NCI-H1436 (cell line): ENCODE data around the gene BBS12.

ENCODE experiments used
- DNase-seq: peaks from one replicate; lab custom pipeline; 2025; lab: John Stamatoyannopoulos, UW

BBS12 gene

GRCh38 chr4:122732329-122733026 is at the start of gene BBS12:
Gene BBS12 (plus strand): TSS chr4:122732704. CDS start chr4:122741893, 9,189 bp downstream.
- peak; percentile 99 for DNase-seq

GRCh38 chr4:122686691-122687090 is 45.8 kb upstream of the BBS12 start:
- DNase-seq, result no peak

GRCh38 chr4:122687531-122688061 is 44.9 kb upstream of the BBS12 start:
- DNase-seq, result no peak

DNA sequence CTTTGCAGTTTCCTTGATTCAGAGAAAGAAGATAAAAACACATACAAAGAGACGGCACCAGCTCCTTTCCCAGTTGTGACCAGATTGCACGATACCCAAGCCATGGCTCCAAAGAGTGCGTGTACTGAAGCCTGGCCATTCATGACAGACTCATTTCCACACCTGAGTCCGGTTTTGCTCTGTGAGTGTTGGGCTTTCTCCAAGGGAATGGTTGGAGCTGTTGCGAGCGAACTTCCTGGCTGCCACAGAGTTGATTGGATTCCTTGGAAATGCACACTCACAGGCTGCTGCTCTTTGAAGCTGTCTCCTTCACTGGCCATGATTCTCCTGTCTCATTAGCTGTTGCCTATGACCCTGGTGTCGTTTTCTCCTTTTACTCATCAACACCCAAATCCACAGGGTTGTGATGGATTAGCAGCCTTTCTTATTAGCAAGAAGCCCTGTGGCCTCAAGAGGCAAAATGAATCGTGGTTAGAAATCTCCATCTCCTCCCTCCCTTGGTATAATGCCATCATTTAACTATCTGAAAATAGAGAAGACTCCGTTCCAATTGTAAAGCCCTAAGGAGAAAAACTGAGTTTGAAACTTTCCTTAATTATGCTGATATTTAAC is 43.9 kb upstream of the BBS12 start:
- DNase-seq, result no peak

GRCh38 chr4:122689972-122690371 is 42.5 kb upstream of the BBS12 start:
- DNase-seq, result no peak

DNA sequence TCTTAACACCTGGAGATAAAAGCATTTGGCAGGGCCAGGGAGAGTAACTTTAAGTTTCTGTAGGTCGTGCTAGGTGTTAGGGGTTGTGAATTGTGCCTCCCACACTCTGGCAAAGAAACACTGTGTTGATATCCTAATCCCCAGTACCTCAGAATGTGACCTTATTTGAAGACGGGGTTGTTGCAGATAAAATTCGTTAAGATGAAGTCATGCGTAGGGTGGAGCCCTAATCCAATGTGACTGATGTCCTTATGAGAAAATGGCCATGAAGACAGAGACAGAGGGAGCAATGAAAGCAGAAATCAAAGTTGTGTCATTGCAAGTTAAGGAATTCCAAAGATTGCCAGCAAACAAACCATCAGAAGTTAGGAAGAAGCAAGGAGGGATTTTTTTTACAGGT is 40.5 kb upstream of the BBS12 start:
- DNase-seq, result no peak

GRCh38 chr4:122692641-122693520 is 39.6 kb upstream of the BBS12 start:
- no peak for DNase-seq

DNA sequence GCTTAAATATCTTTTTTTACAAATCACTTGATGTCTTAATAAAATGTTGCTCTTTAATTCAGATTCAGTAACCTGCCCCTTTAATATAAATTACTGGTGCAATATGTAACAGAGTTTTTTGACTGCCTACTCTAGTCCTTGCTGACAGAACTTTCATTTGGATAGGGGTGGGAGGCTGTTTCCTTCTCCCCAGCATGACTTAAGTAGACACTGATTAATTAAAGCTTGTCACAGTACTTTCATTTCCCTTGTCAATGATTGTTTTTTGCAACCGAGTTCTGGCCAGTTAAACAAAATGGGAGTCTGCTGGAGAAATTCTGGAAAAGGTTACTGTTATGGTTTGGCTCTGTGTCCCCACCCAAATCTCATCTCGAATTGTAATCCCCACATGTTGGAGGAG is 37.3 kb upstream of the BBS12 start:
- no peak for DNase-seq

- no peak for DNase-seq
Observed at GRCh38 chr4:122700178-122700725, 32.3 kb upstream of the BBS12 start.

- DNase-seq, result no peak
Observed at GRCh38 chr4:122701061-122701460, 31.4 kb upstream of the BBS12 start.

GRCh38 chr4:122701965-122702364 is 30.5 kb upstream of the BBS12 start:
- DNase-seq, result no peak

DNA sequence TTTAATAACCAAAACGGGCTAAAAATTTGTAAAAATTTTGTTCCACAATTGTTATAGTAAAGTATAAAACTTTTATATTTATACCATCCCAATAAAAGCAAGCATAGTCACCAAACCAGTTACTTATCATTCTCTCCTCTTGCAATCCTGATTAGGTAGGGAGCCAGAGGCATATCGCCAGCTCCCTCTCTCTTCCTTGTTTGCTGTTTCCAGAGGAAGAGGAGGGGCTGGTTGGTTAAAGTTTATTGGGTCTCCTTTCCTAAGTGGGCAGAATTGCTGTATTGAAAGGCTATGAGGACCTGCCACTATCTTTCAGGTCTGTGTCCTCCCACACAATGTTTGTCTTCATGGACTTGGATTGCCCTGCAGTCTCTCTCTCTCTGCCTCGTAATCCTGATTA is 29.6 kb upstream of the BBS12 start:
- DNase-seq, result no peak

DNA sequence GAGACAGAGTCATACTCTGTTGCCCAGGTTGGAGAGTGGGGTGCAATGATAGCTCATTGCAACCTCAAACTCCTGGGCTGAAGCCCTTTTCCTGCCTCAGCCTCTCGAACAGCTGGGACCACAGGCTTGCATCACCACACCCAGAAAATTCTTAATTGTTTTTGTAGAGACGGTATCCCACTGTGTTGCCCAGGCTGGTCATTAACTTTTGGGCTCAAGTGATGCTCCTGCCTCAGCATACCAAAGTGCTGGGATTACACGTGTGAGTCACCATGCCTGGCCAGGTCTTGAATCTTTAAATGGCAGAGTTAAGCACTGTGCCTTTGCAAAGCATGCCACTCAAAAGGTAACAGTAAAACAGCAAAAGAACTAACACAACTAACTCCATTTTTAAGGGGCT is 28.6 kb upstream of the BBS12 start:
- no peak for DNase-seq

DNA sequence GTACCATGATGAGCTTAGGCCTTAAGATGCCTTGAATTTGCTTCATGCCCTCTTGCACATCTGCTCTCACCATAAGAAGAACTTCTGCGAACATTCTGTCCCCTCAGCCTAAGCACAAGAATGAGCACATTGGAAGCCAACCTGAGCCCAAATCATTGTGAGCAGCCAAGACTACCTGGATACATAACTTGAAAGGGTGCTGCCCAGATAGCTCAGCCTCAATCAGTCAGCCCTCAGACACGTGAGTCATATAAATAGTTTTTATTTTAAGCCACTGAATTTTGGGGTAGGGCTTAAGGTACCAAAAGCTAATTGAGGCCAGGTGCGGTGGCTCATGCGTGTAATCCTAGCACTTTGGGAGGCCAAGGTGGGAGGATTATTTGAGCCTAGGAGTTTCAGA is 27.5 kb upstream of the BBS12 start:
- DNase-seq, result no peak

DNA sequence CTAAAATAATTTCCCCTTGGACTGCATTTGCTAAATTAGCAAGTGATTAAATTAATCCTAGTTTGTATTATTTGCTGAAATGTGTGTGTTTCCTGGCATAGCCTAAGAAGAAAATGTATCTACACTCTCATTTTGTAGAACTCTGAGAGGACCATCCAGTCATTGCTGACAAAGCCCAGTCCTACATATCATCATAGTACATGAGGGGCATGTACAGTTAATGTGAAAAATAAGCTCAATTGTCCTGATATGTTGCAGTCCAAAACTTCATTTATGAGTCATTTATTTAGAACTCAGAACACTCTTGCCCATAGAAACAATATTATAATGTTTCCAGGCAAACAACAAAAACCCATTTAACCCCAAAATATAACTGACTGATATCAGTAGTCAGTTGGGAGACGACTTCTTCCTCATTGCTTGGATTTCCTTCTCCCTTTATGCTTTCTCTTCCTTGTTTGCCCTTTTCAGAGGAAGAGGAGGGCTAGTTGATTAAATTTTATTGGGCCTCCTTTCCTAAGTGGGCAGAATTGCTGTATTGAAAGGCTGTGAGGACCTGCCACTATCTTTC is 26.9 kb upstream of the BBS12 start:
- no peak for DNase-seq

DNA sequence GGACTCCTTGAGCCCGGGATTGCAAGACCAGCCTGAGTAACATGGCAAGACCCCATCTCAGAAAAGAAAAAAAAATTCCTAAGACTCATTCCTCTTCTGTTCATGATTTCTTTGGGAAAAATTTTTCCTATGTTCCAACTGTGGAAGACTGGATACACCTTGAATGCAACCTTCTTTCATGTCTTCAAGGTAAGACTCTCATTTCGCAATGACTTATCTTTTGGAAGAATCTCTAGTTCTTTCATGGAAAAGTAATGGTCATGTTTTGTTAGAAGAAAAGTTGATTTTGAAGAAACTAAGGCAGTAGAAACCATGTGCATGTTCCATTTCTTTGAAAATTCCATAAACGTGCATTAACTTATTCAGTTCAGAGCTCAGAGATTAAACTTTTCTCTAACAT is 26.0 kb upstream of the BBS12 start:
- DNase-seq, result no peak

GRCh38 chr4:122707497-122707896 is 25.0 kb upstream of the BBS12 start:
- DNase-seq, result no peak

- no peak for DNase-seq
Observed at GRCh38 chr4:122709236-122709635, 23.3 kb upstream of the BBS12 start.

- DNase-seq, result no peak
Observed at GRCh38 chr4:122710434-122711308, 21.8 kb upstream of the BBS12 start.

DNA sequence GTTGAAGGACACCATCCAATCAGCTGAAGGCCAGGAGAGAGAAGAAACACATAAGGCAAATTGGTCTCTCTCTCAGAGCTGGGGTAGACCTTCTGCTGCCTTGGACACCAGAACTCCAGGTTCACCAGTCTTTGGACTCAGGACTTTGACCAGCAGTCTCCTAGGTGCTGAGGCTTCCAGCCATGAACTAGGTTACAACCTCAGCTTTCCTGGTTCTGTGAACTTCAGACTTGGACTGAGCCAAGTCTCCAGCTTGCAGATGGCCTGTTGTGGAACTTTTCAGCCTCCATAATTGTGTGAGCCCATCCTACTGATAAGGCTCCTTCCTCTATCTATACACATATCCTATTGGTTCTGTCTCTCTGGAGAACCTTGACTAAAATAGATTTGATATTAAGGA is 20.6 kb upstream of the BBS12 start:
- no peak for DNase-seq

DNA sequence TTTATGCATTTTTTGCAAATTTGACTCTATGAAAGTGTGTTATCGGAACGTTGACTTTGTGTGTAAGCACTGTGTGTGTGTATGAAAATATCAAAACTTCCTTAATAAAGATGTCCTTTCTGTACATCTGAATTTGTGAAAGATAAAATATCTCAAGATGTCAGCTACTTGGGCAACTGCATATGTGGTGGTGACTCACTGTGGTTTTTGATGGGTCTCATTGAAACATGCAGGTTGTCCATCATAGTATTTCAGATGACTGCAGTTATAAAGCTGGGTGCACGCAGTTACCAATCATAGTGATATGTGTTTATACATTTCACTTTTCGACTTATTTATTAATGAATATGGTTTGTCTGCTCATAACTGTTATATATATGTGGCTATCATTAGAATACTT is 19.7 kb upstream of the BBS12 start:
- no peak for DNase-seq
